Ovary (tissue), 9 donors: ENCODE measurements around the gene POFUT1. TPM values are rescaled to one million over a fixed set of nuclear protein-coding genes. Genes with fewer than 3 reads are reported as not detected.

ENCODE experiments used
- DNase-seq, 5 donors: peaks; one replicate each; pipeline ENCODE4 v3.0.0-alpha.2; 2019 to 2020
- H3K27ac ChIP-seq, 2 donors: fragments of 200-600 bp; one replicate each; pipeline versions ENCODE4 v1.5.1 to v1.8.0; 2019 to 2022
- H3K27me3 ChIP-seq: fragments of 200-600 bp; one replicate; pipeline ENCODE4 v1.8.0; 2022
- H3K36me3 ChIP-seq: fragments of 200-600 bp; sonication (generic); one replicate; pipeline ENCODE4 v1.5.1; 2019
- H3K4me1 ChIP-seq: one replicate; pipeline ENCODE4 v1.8.1; 2013; ENCODE audit warnings: mild to moderate bottlenecking, moderate library complexity; ENCODE audit not compliant: insufficient read depth
- H3K4me3 ChIP-seq: fragments of 200-600 bp; sonication (generic); one replicate; pipeline ENCODE4 v1.5.1; 2017
- H3K9me3 ChIP-seq, 2 donors: fragments of 200-600 bp in 1 of 2; sonication (generic) in 1 of 2; one replicate each; pipeline versions ENCODE4 v1.5.1 to v1.8.1; 2013 to 2019; ENCODE audit warnings: mild to moderate bottlenecking in 1 of 2, moderate library complexity in 1 of 2
- EP300 ChIP-seq: sonication (generic); formaldehyde crosslinking; IDR thresholded peaks from one replicate; pipeline ENCODE4 v1.6.1; 2017; ENCODE audit warnings: antibody characterized with exemption
- POLR2A ChIP-seq: fragments of 450-650 bp; IDR thresholded peaks from one replicate; pipeline ENCODE4 v1.6.1; 2017; ENCODE audit warnings: antibody characterized with exemption, mild to moderate bottlenecking, moderate library complexity
- WGBS, 3 donors: extraction: QIAGEN DNeasy Blood & Tissue Kit in 1 of 3; methylation state at CpG; one replicate each; pipeline versions ENCODE4 v1.1.5 to v1.1.7; 2013 to 2017; 5-methylcytosine and 5-hydroxymethylcytosine counted together
- intact Hi-C, 4 donors: fragments of 100-400 bp; cut with DNase I; formaldehyde crosslinking; loops; one replicate each; pipeline versions ENCODE4 v1.11.0 to v1.15.1; 2022 to 2023
- polyA plus RNA-seq, 2 donors: library from polyadenylated mRNA; stranded (reverse); fragments of 200-250 nt in 1 of 2; fragments of 350-450 nt in 1 of 2; fragmentation: Illumina TruSeq in 1 of 2; extraction: RNeasy Lipid Tissue Mini Kit (QIAGEN cat#74804) in 1 of 2; gene quantifications; one replicate each; pipeline ENCODE4 v1.2.3, GENCODE V29; 2013 to 2014
- total RNA-seq, 7 donors: library from RNA; depleted of rRNA in 2 of 7; stranded (reverse); fragments of >200 nt in 2 of 7; fragmentation: NEBNext Ultra II Directional in 3 of 7; extraction: Animal tissue kit (Norgen Biotek cat#: 25700) in 3 of 7; gene quantifications; one replicate each; pipeline versions ENCODE4 v1.1.0 to v1.2.4, GENCODE V29; 2016 to 2023
- TF ChIP-seq, protein P1 (sequence below), 3 donors: fragments of 450-650 bp in 2 of 3; fragments of 200-600 bp in 1 of 3; IDR thresholded peaks; one replicate each; pipeline versions ENCODE4 v1.5.1 to v1.8.0; 2016 to 2022; ENCODE audit warnings: antibody characterized with exemption in 3 of 3, mild to moderate bottlenecking in 1 of 3
- donor health status: DM: no; HTN: no; CAD: no; lungs with moderate emphysema.
- donor health status: DM: no; HTN: no; CAD: no.
- donor health status: Bipolar disorder and iron deficiency.
- donor health status: DM: yes; HTN: yes; CAD: no.
- donor health status: DM: no; HTN: no; CAD: no.
- donor health status: DM: yes; HTN: yes; CAD: no.

POFUT1 gene
- total and polyA plus RNA-seq, 9 donors = 18.0 to 48.4 (median 32.3) TPM

DNA sequence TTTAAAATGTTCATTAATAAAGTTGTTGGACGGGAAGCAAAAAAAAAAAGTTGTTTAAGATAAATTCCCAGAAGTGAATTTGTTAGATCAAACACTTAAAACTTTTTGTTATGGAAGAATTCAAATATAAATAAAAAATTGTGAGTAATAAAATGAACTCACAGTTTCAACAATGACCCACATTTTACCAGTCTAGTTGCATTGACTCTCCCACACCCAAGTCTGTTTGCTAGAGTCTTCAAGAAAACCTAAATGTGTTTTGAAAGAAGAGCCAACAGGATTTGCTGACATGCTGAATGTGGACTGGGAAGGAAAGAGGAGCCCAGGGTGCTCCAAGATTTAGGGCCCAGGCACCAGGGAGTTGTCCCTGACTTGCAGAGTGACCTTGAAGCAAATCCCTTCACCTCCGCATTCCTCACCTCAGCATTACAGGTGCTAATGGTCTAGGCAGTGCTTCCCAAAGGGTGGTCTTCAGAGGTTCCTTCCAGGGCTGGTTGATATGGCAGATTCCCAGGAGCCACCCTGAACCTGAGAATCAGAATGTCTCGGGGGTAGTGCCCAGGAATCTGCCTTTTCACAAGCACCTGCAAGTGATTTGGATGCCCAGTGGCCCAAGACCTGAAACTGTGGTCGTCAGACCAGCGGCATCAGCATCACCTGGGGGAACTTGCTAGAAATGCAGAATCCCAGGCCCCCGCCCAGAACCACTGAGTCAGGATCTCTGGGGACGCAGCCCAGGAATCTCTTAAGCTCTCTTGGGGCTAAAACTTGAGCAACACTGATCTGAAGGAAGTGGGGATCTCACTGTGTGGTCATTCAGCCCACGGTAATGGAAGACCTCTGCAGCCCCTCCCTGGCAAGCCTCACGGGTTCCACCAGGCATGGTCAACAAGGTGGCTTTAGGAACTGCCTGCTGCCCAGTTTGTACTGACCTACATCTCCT is 31.1 kb downstream of the POFUT1 start:
- no peak for DNase-seq
- Histone ChIP-seq H3K36me3 (no peaks in the 10 kb centered on the region), H3K27me3 (no peaks in the 10 kb centered on the region), H3K9me3 (no peaks in the 10 kb centered on the region), H3K4me3 (no peak overlapping the region), H3K27ac (no peak overlapping the region), H3K4me1 (no peaks in the 10 kb centered on the region)
- intact Hi-C loops = no loop called here
- TF ChIP-seq, protein P1, sequence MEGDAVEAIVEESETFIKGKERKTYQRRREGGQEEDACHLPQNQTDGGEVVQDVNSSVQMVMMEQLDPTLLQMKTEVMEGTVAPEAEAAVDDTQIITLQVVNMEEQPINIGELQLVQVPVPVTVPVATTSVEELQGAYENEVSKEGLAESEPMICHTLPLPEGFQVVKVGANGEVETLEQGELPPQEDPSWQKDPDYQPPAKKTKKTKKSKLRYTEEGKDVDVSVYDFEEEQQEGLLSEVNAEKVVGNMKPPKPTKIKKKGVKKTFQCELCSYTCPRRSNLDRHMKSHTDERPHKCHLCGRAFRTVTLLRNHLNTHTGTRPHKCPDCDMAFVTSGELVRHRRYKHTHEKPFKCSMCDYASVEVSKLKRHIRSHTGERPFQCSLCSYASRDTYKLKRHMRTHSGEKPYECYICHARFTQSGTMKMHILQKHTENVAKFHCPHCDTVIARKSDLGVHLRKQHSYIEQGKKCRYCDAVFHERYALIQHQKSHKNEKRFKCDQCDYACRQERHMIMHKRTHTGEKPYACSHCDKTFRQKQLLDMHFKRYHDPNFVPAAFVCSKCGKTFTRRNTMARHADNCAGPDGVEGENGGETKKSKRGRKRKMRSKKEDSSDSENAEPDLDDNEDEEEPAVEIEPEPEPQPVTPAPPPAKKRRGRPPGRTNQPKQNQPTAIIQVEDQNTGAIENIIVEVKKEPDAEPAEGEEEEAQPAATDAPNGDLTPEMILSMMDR (IDR thresholded peaks at IDR 0.05) = no peak
- TF ChIP-seq POLR2A (no peak), EP300 (no peak)
- WGBS, 3 donors = 69 to 74% (median 72%) methylated on average over 9 of the region's 9 CpGs

DNA sequence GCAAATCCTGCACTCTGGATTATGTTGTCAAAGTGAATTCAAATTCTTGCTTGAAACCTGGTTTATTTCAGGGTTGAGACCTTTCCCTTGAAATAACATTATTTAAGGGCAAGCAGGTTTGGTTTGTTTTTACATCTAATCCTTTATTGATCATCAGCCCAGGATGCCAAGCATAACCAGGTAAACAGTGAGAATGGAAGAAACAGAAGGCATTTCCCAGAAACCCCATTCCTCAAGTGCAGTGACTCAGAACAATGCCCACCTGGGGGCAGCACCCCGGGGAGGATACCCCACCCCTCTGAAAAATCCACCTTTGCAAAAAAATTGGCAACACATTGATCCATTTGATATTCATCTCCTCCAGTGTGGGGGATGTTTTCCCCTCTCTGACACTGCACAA is 32.5 kb downstream of the POFUT1 start:
- intact Hi-C loops = no loop called here
- TF ChIP-seq EP300 (no peak), POLR2A (no peak)
- TF ChIP-seq, protein P1 (IDR thresholded peaks at IDR 0.05) = no peak
- H3K27me3 ChIP-seq = no peaks in the 10 kb centered on the region
- no peak overlapping the region for H3K27ac ChIP-seq
- no peaks in the 10 kb centered on the region for H3K4me1 ChIP-seq
- 0 to 9% (median 7%) methylated on average over 1 of the region's 1 CpG for WGBS, 3 donors
- no peak for DNase-seq
- H3K4me3 ChIP-seq = no peak overlapping the region
- H3K36me3 ChIP-seq = no peaks in the 10 kb centered on the region
- no peaks in the 10 kb centered on the region for H3K9me3 ChIP-seq

DNA sequence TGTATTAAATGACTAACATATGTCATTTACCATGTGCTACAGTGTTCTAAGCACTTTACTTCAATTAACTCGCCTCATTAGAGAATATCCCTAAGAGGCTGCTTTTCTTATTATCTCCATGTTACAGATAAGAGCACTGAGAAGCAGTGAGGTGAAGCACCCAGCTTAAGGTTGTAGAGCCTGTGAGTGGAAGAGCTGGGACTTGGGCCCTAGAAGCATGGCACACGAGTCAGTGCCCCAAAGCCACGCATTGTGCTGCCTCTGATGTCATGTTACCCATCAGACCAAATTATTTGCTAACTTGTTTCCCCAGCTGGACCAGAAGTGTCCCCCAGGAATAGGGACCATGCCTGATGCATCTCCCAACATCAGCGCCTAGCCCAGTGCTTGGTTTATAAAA is 34.1 kb downstream of the POFUT1 start:
- no peaks in the 10 kb centered on the region for H3K4me1 ChIP-seq
- H3K9me3 ChIP-seq = no peaks in the 10 kb centered on the region
- H3K27me3 ChIP-seq = no peaks in the 10 kb centered on the region
- TF ChIP-seq, protein P1 (IDR thresholded peaks at IDR 0.05) = no peak
- H3K27ac ChIP-seq = no peak overlapping the region
- H3K4me3 ChIP-seq = no peak overlapping the region
- H3K36me3 ChIP-seq = no peaks in the 10 kb centered on the region
- intact Hi-C loops = no loop called here
- WGBS, 3 donors = 76 to 80% (median 80%) methylated on average over 4 of the region's 4 CpGs
- DNase-seq = no peak

DNA sequence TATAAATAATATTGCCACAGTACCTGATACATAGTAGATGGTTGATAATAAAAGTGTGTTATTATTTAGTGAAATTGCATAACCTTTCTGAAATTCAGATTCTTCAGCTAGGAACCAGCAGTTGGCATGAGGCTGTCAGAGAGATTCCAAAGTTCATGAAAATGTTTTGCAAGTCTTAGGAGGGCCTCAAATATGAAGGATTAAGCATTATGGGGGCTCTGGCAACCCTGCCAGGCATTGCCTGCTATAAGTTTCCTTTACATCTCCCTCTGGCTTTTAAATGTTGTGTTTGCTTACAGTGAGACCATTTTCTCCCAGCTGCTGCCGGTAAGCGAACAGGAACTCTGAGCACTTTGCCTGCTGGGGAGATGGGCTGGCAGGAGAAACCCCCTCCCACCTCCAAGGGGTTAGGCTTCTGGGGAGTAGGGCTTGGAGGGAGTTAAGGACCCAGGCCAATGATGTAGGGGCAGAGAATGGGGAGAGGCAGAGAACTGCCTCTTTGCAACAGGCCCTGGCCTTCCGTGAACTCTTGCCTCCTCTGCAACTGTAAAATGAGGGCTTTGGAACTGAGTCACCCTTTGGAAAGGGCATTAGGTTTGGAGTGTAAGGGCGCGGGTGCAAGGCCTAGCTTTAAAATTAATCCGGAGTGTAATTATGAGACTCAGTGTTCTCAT is 36.6 kb downstream of the POFUT1 start:
- TF ChIP-seq EP300 (no peak), POLR2A (no peak)
- TF ChIP-seq, protein P1 (IDR thresholded peaks at IDR 0.05) = no peak
- Histone ChIP-seq H3K9me3 (no peaks in the 10 kb centered on the region), H3K4me3 (no peak overlapping the region), H3K36me3 (no peaks in the 10 kb centered on the region), H3K4me1 (no peaks in the 10 kb centered on the region), H3K27ac (no peak overlapping the region), H3K27me3 (no peaks in the 10 kb centered on the region)
- intact Hi-C loops = no loop called here
- WGBS, 3 donors = 80 to 88% (median 87%) methylated on average over 6 of the region's 6 CpGs
- no peak for DNase-seq
